Kidney glomerular epithelial cell (primary cell): Measurements from ENCODE around the gene PLCH2.
"Not testable (repeated sequence)": the region's sequence is repeated elsewhere in the genome, so short reads cannot be mapped to it uniquely, and the experiment has no call there.

ENCODE experiments used
- DNase-seq: peaks from one replicate; lab custom pipeline; 2025; lab: John Stamatoyannopoulos, UW

Gene PLCH2

GRCh38 chr1:2440346-2440745 lies 35.7 kb upstream of the PLCH2 start:
- DNase-seq: not testable (repeated sequence)

DNA sequence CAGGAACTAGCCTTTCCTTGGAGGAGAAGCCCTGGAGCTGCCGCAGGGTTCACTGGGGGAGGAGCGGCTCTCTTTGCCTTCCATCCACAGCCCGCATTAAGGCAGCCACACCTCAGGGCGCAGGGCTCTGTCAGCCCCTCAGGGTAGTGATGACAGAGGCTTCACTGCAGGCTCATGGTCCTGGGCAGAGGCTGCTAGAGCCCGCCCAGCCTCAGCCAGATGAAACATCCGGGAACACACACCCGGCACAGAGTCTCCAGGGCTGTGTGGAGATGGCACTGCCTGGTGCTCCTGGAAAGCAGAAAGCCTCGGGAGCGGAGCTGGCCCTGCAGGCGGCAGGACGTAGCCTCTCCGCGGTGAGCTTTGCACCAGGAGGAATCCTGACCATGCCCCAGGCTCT lies 34.3 kb upstream of the PLCH2 start:
- DNase-seq: no peak

DNA sequence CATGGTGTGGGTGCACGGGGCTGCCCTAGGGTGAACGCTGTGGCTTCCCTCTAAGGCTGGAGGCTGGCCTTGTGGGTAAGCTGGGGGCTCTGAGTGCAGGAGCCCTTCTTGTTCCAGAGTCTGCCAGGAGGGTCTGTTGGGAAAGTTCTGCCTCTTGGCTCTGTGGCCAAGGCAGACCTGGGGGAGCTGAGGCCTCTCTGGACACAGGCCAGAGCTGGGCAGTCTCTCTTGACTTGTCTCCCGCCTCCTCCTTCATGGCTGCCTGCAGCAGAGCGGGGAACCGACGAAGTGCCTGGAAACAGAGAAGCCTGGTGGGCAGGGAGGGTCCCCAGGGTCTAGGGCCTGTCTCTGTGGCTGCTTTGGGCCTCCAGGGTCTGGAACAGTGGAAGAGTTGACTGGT lies 33.4 kb upstream of the PLCH2 start:
- no peak for DNase-seq

DNA sequence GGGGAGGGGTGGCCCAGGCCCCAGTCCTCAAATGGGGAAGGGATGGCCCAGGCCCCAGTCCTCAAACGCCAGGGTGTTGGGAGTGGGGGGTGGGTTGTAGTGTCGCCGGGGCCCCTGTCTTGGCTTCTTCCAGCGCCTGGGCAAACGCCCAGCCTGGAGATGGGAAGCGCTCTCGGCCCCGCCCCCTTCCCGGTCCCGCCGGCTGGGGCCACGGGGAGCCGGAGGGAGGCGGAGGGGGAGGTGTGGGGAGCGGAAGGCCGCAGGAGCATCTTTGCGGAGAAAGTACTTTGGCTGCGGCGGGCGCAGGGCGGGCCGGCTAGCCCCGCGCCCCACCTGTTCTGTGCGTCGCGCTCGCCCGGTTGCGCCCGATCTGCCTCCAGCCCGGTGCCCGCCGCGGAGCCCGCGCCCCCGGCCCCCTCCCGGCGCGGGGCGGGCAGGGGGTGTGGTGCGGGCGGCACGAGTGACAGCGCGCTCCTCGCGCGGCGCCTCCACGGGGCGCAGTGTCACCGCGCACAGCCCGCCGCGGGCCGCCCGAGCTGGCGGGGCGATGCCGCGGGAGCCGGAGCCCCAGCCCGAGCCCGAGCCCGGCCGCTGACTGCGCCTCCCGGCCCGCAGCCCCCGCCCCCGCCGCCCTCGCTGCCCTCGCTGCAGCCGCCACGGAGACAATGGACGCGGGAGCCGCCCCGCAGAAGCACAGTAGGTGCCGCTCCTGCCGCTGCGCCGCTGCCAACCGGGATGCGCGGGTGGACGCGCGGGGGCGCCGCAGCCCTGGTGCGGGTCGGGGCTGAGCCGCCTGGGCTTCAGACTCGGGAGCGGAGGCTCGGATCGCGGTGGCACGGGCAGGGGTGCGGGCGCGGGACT lies 32.6 kb upstream of the PLCH2 start:
- DNase-seq: no peak

- no peak for DNase-seq
Observed at GRCh38 chr1:2444138-2444591, 31.9 kb upstream of the PLCH2 start.

- DNase-seq: no peak
Observed at GRCh38 chr1:2445162-2445822, 30.8 kb upstream of the PLCH2 start.

- DNase-seq: no peak
Observed at GRCh38 chr1:2445823-2446215, 30.3 kb upstream of the PLCH2 start.

DNA sequence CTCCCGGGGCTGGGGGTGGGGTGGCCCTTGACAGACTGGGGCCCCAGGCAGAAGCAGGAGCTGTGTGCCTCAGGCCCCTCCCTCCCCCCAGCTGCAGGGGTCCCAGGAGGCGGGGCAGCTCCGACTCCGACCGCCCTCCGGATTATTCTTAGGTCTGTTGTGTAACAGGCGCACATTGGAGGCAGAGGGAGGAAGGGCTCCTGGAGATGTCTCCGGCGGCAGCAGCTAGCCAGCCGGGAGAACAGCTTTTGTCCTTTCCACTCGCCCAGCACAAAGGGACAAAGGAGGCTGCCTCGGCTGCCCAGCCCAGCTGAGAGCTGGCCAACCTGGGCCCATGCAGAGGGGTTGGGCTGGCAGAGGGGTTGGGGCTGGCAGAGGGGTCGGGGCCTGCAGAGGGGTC lies 29.7 kb upstream of the PLCH2 start:
- no peak for DNase-seq

GRCh38 chr1:2446861-2447260 lies 29.2 kb upstream of the PLCH2 start:
- DNase-seq: no peak

DNA sequence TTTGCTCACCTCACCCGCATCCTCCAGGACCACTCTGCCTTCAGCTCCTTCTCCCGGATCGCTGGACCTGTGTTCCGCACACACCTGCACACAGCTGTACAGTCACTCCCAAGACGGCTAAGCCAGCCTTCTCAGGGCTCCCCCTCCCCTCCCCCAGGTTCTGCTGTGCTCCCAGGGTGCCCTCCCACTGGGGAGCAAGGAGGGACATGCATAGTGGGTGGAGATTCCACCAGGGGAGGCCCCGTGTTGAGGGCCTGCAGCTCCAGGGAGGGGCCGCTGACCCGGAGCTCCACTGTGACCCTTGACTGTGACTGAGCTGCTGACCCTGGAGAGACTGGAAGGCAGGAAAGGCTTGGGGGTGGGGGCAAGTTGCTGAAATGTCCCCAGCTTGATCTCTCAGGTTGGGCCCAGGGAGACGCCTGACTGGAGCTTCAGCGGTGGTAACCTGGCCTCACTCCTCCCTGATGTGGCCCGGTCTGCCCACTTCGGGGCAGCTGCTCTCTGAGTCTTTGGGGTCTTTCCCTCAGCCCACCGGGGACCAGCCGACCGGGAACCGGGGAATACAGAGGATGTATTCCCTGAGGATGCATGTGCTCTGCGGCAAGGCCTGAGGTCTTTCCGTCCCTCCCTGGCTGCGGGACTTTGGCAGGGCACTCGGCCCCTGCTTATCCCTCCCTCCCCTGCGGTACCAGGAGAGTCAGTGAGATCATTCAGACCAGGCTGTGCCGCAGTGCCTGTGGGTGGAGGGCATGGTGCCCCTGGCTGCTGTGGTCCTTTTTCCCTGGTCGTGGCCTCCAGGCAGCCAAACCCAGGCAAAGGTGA lies 28.6 kb upstream of the PLCH2 start:
- DNase-seq: no peak

DNA sequence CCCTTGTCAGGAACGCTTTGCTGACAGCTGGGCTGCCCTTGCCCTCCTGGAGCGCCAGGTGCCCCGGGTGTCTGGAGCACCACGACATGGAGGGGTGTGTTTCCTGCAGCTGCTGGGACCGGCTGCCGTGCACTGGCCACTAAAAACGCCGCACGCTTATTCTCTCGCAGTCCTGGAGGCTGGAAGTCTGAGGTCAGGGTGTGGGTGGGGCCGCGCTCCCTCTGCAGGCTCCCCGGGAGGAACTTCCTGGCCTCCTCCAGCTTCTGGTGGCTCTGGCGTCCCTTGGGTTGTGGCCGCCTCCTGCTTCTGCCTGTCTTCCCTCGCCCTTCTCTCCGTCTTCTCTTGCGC lies 28.0 kb upstream of the PLCH2 start:
- no peak for DNase-seq

DNA sequence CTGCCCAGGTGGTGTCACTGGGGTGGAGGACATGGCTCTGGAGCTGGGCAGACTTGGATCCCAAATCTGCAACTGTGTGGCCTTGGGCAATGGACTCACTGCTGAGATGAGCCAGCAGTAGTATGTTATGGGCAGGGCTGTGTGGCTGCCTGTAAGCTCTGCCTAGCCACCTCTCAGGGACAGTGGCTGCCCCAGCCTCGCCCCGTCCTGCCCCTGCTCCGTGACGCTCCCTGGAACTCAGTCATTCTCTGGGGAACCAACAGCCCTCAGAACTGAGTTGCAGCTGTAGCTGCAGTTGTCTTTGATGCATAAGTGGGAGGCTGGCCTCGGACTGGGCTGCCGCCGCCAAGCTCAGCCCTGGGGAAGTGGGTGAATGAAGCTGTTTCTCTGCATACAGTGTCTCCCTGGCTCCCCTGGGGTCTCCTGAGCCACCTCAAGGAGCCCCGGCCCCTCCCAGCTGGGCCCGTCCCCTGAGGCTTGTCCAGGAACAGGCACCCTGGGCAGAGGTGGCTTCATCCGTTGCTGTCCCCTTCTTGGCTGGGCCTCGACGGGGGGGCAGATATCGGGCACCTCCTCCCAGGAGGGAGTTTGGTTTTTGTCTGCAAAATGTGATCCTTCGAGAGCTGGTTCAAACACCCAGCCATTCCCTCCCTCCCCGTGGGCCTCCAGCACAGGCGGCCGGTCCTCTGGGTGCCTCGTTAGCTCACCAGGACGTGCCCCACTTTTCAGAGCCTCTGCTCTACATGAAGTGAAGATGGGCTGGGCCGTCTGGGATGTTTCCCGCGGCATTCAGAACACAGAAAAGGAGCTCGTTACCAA lies 26.2 kb upstream of the PLCH2 start:
- no peak for DNase-seq

GRCh38 chr1:2451741-2452140 lies 24.3 kb upstream of the PLCH2 start:
- peak; percentile 93 for DNase-seq

- DNase-seq: no peak
Observed at GRCh38 chr1:2452201-2452931, 23.7 kb upstream of the PLCH2 start.

GRCh38 chr1:2452932-2453315 lies 23.2 kb upstream of the PLCH2 start:
- DNase-seq: no peak

DNA sequence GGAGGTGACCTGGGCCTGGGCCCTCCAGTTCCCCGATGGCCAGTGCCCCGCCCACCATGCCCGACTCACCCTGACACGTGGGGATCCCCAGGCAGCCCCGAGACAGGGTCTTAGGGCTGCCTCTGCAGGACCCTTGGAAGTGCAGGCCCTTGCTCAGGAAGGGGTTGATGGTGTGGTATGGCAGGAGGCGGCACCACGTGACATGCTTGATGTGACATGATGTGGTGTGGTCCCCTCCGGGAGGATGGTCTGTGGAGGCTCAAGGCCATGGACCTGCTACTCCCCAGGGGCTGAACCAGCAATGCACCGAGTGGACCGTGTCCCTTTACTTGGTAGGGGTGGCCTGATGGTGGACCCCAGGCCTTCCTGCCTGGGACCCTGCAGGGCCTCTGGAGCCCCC lies 21.9 kb upstream of the PLCH2 start:
- no peak for DNase-seq

GRCh38 chr1:2455757-2456156 lies 20.3 kb upstream of the PLCH2 start:
- DNase-seq: no peak

GRCh38 chr1:2457444-2457843 lies 18.6 kb upstream of the PLCH2 start:
- no peak for DNase-seq

DNA sequence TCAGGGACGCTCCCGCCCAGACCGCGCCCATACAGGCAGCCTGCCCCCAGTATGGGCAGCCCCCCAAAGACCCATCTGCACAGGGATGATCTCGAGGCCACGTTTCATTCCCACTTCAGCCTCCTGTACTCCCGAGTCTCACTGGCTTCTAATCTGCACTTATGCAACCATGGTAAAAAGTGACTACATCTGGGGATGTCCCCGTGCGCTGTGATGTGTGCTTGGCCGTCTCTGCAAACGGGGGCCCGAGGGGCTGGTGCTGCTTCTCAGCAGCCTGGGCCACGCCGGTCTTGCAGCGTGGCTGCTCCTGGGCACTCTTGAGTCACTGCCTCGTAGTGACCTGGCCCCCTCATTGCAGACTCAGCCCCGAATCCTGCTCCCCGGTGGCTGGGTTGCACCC lies 17.4 kb upstream of the PLCH2 start:
- DNase-seq: no peak

DNA sequence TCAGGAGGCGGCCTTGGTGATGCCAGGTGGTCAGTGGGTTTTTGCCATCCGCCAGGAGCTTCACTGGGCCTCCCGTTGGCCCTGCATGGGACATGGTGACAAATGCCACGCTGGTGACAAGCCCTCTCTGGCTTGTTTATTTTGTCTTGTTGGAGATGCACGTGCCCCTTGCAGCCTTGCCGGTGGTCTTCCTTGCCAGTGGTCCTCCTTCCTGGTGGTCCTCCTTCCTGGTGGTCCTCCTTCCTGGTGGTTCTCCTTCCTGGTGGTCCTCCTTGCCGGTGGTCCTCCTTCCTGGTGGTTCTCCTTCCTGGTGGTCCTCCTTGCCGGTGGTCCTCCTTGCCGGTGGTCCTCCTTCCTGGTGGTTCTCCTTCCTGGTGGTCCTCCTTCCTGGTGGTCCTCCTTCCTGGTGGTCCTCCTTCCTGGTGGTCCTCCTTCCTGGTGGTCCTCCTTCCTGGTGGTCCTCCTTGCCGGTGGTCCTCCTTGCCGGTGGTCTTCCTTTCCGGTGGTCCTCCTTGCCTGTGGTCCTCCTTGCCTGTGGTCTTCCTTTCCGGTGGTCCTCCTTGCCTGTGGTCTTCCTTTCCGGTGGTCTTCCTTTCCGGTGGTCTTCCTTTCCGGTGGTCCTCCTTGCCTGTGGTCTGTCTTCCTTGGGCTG lies 16.9 kb upstream of the PLCH2 start:
- not testable (repeated sequence) for DNase-seq

DNA sequence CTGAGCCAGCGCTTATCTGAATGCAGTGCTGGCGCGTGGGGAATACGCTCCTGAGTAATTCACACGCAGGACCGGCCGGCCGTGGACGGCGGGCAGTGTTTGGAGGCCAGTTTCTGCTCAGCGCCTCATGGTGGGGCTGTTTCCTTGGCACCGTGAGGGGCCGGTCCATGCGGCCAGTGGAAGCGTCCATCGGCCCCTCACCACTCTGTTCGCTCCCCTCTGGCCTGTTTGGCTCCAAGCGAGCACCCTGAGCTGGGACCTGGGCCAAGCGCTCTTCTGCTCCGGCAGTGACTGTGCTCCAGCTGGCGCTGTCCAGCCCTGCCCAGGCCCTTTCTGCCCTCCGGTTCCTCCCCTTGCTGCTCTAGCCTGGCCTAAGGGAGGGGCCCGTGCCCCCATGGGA lies 16.3 kb upstream of the PLCH2 start:
- no peak for DNase-seq
